ENCODE measurements around the gene ZNF329. TPM values are rescaled to one million over a fixed set of nuclear protein-coding genes. Genes with fewer than 3 reads are reported as not detected.
A peak's percentile ranks its signal among the peaks of the same experiment; 100 is the strongest.

The ZNF329 gene
- total and polyA plus RNA-seq, 2 of the 13 experiments (the other 11 are each of a cell fraction or from before 2014, with no cell fraction given): 3.8 to 9.6 TPM

DNA sequence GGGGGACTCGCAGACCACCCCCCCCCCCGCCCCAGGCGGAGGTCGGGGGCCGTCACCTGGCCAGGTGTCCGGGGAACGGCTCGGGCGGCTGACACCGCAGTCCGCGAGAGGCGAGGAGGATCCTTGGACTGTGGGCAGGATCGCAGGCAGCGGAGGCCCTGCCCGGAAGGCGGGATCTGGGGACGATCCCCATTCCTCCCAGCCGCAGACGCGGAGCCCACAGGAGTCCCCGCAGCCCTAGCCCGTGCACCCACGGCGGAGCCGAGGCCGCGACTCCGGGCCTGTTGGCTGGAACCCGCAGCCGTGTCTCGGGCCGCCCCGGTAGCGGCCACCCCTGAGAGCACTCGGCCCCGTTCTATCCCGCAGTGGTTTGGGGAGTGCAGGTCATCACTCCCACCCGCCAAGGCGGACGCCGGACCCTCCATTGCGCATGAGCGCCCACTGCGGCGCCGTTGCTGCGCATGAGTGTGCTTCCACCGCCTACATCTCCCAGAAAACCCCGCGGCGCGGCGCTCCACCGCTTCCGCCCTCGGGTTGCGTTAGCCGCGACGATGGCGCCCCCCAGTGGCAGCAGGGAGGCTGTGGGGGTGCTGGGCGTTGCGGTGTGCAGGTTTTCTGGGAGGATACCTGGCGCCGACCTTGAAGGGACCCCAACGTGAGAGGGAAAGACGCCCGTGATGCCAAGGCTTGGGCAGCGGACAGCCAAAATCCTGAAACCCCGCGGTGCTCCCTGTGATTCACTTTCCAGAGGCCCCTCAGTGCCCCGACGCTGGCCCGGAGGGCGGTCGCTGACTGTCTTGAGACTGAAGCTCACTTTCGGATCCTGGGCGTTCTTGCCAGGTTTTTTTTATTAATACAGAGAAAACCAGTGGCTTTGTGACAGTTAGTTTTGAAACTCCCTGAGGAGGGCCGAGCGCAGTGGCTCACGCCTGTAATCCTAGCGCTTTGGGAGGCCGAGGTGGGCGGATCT lies 4.4 kb upstream of the ZNF329 start (continued):
- TF ChIP-seq, protein P1, sequence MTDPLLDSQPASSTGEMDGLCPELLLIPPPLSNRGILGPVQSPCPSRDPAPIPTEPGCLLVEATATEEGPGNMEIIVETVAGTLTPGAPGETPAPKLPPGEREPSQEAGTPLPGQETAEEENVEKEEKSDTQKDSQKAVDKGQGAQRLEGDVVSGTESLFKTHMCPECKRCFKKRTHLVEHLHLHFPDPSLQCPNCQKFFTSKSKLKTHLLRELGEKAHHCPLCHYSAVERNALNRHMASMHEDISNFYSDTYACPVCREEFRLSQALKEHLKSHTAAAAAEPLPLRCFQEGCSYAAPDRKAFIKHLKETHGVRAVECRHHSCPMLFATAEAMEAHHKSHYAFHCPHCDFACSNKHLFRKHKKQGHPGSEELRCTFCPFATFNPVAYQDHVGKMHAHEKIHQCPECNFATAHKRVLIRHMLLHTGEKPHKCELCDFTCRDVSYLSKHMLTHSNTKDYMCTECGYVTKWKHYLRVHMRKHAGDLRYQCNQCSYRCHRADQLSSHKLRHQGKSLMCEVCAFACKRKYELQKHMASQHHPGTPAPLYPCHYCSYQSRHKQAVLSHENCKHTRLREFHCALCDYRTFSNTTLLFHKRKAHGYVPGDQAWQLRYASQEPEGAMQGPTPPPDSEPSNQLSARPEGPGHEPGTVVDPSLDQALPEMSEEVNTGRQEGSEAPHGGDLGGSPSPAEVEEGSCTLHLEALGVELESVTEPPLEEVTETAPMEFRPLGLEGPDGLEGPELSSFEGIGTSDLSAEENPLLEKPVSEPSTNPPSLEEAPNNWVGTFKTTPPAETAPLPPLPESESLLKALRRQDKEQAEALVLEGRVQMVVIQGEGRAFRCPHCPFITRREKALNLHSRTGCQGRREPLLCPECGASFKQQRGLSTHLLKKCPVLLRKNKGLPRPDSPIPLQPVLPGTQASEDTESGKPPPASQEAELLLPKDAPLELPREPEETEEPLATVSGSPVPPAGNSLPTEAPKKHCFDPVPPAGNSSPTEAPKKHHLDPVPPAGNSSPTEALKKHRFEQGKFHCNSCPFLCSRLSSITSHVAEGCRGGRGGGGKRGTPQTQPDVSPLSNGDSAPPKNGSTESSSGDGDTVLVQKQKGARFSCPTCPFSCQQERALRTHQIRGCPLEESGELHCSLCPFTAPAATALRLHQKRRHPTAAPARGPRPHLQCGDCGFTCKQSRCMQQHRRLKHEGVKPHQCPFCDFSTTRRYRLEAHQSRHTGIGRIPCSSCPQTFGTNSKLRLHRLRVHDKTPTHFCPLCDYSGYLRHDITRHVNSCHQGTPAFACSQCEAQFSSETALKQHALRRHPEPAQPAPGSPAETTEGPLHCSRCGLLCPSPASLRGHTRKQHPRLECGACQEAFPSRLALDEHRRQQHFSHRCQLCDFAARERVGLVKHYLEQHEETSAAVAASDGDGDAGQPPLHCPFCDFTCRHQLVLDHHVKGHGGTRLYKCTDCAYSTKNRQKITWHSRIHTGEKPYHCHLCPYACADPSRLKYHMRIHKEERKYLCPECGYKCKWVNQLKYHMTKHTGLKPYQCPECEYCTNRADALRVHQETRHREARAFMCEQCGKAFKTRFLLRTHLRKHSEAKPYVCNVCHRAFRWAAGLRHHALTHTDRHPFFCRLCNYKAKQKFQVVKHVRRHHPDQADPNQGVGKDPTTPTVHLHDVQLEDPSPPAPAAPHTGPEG (CRISPR knock-in tag; IDR thresholded peaks at IDR 0.05): no peak
- TF ChIP-seq KDM5B (CRISPR knock-in tag; IDR thresholded peaks at IDR 0.05; ENCODE audit: borderline replicate concordance) (peak; percentile 86), TGIF2 (CRISPR knock-in tag; IDR thresholded peaks at IDR 0.05) (0 out of 2 replicates have a peak, but pooled peaks have one; percentile 12), SATB2 (CRISPR knock-in tag; IDR thresholded peaks at IDR 0.05) (peak; percentile 69; the same call in 1 of the 2 replicates), ZIK1 (CRISPR knock-in tag; IDR thresholded peaks at IDR 0.05; ENCODE audit: borderline replicate concordance, low read depth) (peak; percentile 80), SAP130 (CRISPR knock-in tag; IDR thresholded peaks at IDR 0.05; ENCODE audit: low read depth) (peak; percentile 93), ZFP36 (IDR thresholded peaks at IDR 0.05; ENCODE audit: borderline replicate concordance, low read depth, low read length, partially characterized antibody) (no peak), ZNF138 (CRISPR knock-in tag; IDR thresholded peaks at IDR 0.05; ENCODE audit: low read depth) (no peak), ZNF7 (CRISPR knock-in tag; IDR thresholded peaks at IDR 0.05) (no peak), KLF12 (CRISPR knock-in tag; IDR thresholded peaks at IDR 0.05; ENCODE audit: borderline replicate concordance) (no peak), JUNB (CRISPR knock-in tag; IDR thresholded peaks at IDR 0.05; ENCODE audit: borderline replicate concordance) (no peak), ZNF256 (CRISPR knock-in tag; conservative IDR thresholded peaks at IDR 0.05) (0 out of 2 replicates have a peak, but pooled peaks have one; percentile 13), GTF3A (CRISPR knock-in tag; conservative IDR thresholded peaks at IDR 0.05) (no peak; the same call in 1 of the 2 replicates), NFKBIZ (CRISPR knock-in tag; IDR thresholded peaks at IDR 0.05) (no peak), ZFP1 (CRISPR knock-in tag; IDR thresholded peaks at IDR 0.05) (no peak), MAFK (conservative IDR thresholded peaks at IDR 0.05 in 1 of 2, IDR thresholded peaks at IDR 0.05 in 1 of 2; ENCODE audit: low read length in 2 of 2) (no peak), RFXANK (CRISPR knock-in tag; IDR thresholded peaks at IDR 0.05) (0 out of 2 replicates have a peak, but pooled peaks have one; percentile 43), YEATS2 (CRISPR knock-in tag; IDR thresholded peaks at IDR 0.05; ENCODE audit: borderline replicate concordance) (peak; percentile 76; the same call in 1 of the 2 replicates), NR2C2 (CRISPR knock-in tag; IDR thresholded peaks at IDR 0.05; ENCODE audit: borderline replicate concordance) (peak; percentile 71; the same call in 1 of the 2 replicates)
- TF ChIP-seq, protein P2, sequence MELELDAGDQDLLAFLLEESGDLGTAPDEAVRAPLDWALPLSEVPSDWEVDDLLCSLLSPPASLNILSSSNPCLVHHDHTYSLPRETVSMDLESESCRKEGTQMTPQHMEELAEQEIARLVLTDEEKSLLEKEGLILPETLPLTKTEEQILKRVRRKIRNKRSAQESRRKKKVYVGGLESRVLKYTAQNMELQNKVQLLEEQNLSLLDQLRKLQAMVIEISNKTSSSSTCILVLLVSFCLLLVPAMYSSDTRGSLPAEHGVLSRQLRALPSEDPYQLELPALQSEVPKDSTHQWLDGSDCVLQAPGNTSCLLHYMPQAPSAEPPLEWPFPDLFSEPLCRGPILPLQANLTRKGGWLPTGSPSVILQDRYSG (CRISPR knock-in tag; IDR thresholded peaks at IDR 0.05): no peak
- TF ChIP-seq, protein P3, sequence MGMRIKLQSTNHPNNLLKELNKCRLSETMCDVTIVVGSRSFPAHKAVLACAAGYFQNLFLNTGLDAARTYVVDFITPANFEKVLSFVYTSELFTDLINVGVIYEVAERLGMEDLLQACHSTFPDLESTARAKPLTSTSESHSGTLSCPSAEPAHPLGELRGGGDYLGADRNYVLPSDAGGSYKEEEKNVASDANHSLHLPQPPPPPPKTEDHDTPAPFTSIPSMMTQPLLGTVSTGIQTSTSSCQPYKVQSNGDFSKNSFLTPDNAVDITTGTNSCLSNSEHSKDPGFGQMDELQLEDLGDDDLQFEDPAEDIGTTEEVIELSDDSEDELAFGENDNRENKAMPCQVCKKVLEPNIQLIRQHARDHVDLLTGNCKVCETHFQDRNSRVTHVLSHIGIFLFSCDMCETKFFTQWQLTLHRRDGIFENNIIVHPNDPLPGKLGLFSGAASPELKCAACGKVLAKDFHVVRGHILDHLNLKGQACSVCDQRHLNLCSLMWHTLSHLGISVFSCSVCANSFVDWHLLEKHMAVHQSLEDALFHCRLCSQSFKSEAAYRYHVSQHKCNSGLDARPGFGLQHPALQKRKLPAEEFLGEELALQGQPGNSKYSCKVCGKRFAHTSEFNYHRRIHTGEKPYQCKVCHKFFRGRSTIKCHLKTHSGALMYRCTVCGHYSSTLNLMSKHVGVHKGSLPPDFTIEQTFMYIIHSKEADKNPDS (CRISPR knock-in tag; IDR thresholded peaks at IDR 0.05): 0 out of 2 replicates have a peak, but pooled peaks have one; percentile 79
